Stimulated activated naive CD4-positive, alpha-beta T cell treated with Interleukin-2 at 50 U/mL for 16 hours (primary cell): ENCODE results near the gene SLC8A1.

ENCODE experiments used
- DNase-seq: peaks from one replicate; lab custom pipeline; 2025; lab: John Stamatoyannopoulos, UW

SLC8A1 gene

DNA sequence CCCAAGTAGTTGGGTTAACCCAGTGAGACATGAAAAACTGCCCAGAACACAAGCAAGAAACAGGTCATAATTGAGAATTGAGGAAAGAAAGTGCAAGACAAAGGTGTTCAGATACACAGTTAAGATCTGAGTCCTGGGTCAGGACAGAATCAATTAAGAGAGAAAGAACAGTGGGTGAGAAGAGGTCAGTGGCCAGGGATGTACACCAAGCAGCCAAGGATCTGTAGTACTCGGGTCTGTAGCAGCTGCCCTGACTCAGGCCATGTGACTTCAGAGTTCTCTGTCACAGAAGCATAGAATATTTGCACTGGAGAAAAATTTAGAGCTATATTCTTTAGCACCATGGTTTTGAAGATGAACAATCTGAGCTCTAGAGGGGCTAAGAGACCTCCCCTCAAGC lies 141.6 kb downstream of the SLC8A1 start:
- DNase-seq = no peak

DNA sequence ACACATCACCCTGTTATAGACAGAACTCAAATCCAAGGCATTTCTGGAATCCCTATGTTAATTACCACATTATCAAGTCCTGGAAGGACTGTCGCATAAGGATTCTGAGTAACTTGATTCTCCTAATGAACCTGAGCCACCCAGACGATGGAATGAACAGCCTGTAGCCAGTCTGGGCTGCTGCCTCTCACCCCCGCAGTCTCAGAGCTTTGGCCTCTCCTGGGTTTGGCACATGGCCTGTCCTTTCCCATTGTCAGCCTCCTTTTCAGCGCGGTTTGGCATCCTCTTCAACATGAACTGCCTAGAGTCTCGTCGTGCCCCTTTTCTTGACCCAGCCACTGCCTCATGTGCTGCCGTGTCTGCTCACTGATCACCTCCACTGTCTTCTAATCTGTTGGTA lies 147.6 kb downstream of the SLC8A1 start:
- no peak for DNase-seq

DNA sequence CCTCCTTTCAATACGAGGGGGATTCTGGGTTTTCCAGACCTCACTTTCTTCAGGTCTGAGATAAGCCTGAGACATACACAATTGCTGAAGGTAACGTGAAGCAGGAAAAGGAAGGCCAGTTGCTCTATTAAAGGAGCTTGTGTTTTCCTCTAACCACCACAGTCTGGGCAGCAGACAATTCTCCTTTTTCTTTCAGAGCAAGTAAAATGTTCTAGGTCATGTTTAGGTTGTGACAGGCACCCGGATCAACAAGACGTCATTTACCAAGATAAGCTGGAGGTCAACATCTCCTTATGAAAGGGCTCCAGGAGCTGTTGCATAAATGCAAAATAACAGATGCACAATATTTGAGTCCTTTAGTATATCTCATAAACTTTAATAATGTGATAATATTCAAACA lies 148.1 kb downstream of the SLC8A1 start:
- DNase-seq = no peak

GRCh38 chr2:40302751-40303325 lies 149.1 kb downstream of the SLC8A1 start:
- DNase-seq = no peak

GRCh38 chr2:40300391-40300790 lies 151.5 kb downstream of the SLC8A1 start:
- DNase-seq = no peak

GRCh38 chr2:40299781-40300180 lies 152.1 kb downstream of the SLC8A1 start:
- DNase-seq = no peak

DNA sequence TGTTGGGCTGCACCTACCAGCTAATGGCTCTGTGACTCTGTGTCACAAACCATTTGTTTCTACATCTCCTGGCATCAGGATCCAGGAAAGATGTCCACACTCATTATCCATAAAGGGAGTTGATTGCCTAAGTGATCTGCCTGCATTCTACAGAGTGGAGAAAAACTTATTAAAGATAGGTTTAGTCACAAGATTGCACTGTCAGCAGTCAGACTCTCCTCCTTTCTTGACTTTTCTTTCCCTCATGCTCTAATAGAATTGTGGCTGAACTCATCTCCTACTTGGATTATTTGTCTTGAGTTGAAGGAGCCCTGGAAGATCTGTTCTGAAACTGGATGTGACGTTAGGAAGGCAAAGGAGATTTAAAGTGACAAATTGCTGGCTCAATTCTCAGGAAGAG lies 152.7 kb downstream of the SLC8A1 start:
- no peak for DNase-seq

DNA sequence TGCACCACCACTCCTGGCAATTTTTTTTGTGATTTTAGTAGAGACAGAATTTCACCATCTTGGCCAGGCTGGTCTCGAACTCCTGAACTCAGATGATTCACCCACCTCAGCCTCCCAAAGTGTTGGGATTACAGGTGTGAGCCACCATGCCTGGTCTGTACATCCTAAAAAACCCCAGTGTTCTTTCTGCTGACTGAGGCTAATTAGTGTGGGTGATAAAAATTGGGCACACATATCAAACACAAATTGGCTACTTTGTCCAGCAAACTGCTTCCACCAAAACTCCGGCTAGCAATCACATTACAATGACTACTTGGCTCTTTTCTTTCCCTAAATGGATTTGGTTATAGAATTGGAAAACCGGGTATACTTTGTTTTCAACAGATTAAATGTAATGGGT lies 153.9 kb downstream of the SLC8A1 start:
- DNase-seq = no peak

DNA sequence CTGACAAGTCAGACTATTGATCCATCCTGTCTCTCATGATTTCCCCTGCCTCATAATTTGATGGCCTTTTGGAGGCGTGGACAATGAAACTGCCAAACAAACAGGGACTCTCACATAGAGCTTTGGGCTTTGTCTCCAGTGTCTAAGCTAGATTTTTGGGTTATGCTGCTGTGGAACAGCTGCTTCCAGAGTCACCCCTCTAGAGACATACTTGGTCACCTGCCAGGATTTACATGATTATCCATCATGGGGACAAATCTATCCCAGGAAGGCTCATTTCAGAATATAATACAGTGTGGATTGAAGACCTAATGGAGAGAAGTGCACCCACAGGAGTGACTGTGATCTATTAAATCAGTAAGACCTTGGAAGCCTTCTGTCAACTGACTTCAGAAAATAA lies 159.6 kb downstream of the SLC8A1 start:
- DNase-seq = no peak

- no peak for DNase-seq
Measured at GRCh38 chr2:40289771-40290404, 162.0 kb downstream of the SLC8A1 start.

DNA sequence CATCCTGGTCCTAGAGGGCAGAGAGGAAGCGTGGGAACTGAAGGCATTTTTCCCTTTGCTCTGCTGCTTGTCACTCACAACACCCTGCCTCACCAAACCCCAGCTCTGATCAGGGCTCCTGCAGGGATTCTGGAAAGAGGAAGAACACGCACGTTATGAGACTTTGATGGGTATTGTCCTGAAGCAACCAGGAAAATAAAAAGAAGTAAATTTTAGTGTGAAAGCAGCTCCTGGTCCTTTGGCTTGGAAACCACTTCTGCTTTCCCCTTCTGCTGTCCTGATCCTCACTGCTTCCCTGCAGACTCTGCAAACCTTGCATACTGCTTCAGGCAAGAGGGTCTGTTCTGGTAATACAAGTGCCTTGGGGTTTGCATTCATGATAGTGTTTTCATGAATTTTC lies 164.1 kb downstream of the SLC8A1 start:
- DNase-seq = no peak

- no peak for DNase-seq
Measured at GRCh38 chr2:40287195-40287594, 164.7 kb downstream of the SLC8A1 start.

GRCh38 chr2:40286721-40287120 lies 165.2 kb downstream of the SLC8A1 start:
- DNase-seq = no peak

DNA sequence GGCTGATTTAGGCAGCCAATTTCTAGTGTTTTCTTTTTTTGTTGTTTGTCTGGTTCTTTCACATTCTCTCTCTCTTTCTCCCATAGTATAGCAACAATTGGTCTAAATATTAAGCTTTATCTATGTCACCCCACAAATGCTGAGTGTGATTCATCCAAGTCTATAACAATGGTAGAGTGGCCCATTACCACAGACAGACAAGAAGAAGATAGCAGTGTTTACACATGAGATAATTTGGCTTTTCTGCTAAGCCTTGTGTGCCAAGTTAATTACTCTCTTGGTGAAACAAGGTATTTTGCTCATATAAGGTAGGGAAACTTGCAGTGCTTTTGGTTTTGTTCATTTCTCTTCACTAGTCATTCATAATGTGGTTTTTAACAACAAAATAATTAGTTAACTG lies 166.5 kb downstream of the SLC8A1 start:
- no peak for DNase-seq

DNA sequence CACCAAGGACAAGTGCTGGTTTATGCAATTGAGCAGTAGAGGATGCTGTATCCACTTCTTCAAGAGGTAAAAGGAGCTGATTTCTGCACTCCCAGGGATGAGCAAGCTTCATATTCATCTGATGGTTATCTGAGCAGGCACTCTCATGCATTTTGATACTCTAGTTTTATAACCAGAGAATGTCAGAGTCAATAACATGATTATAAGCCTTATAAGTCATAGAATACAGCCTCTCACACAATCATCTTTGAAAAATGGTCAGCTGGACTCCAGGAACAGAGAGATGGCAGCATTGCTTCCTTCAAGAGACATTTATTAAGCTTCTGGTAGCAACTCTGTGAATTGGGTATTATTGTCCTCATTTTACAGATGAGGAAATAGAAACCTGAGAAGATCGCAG lies 167.1 kb downstream of the SLC8A1 start:
- no peak for DNase-seq

DNA sequence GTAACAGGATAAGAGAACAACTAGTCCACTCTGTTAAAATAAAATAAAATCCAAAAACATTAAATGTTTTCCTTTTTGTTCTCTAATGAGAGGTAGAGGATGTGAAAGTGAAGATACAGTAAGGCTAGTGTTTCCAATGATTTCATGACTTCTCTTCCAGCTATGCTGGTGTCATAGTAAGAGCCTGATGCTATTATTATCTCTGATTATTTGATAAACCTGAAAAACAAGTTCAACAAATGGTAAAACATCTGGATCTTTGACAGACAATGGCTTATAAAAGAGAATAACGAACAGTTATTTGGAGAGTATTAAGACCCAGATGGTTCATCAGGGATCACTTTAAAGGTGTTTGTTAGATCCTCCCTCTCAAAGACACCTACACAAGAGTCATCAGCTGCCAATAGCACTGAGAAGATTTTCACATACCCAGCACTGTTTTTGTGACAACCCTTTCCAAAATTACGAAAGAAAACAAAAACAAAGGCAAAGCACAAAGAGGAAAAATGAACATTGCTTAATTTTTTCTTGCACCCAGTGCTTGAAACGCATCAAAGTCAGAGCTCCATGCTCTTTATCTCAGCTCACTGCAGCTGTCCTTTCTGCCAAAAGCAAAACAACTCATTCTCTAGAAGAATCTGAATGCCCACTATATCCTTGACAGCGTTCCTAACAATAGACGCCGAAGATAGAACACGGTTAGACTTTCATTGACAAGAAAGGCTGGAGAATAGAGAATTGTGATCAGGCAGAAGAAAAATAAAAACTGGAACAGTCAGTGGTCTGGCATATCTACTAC lies 168.6 kb downstream of the SLC8A1 start:
- DNase-seq = no peak

DNA sequence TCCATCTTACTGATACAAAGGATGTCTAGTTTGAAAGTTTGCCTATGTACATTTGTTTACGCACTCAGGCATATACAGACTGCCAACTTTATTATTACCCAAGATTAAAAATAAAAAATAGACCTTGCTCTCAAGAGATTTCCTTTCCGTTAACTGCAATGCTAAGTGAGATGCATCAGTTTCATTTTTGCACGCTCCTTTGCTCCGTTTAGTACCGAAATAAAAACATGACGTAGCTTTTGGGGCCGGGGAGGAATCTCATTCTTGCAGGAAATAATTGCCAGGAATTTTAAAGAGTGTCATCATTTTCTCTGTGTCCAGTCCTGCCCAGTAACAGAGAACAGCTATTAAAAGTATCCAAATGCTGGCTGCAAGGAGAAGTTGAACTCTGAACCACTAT lies 169.5 kb downstream of the SLC8A1 start:
- DNase-seq = no peak

DNA sequence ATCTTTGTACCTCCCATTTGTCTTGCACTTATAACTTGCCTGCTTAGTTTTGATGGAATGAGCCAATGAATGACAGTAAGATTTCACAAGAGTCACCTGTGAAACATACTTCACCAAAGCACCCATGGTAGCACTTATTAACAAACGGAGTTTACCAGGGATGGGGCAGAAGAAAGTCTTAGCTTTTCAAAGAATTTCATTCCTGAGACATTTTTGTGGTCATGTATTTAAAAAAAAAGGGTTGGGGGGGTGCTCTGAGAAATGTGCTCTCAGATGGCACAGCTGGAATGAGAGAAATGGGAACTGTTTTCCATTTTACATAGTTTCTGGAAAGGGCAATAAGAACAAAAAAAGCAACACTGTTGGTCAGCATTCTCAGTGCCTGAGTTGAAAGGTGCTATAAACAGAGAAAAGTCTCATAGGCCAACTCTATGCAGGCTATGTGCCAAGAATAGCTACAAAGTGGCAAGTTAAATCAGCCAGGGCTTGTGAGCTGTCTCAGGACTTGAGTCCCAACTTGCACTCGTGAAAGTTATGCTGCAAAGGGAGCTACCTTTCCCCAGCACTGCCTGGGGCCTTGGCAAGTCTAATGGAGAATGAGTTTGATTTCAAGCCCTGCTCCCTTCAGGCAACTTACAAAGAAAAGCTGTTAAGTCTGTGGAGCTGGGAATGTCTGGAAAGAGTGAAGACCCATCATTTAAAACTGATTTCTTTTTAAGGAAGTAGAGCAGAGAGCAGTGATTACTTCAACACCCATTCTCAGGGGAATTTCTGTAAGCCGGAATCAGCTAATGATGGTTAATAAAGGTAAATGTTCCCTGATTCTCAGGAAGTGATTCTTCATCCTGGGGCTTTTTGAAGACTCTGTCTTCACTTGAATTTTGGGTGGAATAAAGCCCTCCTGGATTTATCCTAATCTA lies 170.6 kb downstream of the SLC8A1 start:
- no peak for DNase-seq

- DNase-seq = no peak
Measured at GRCh38 chr2:40279482-40279881, 172.4 kb downstream of the SLC8A1 start.

DNA sequence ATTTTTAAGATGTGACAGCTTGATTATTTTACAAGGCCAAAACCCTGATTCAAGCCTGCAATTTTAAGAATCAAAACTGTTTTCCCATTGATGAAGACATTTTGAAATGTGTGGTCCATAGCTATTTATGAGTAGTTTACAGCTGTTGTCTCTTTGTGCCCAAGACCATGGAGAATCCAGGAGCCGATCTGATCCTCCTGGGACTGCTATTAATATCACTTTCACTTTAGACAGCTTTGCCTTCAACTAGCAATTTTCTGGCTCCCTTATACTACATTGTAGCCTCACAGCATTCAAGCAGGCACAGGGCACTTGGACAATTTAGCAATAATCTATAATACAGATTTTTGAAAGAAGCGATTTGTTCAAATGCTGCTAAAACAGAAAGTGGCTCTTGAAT lies 172.9 kb downstream of the SLC8A1 start:
- DNase-seq = no peak

- no peak for DNase-seq
Measured at GRCh38 chr2:40276076-40276475, 175.8 kb downstream of the SLC8A1 start.

DNA sequence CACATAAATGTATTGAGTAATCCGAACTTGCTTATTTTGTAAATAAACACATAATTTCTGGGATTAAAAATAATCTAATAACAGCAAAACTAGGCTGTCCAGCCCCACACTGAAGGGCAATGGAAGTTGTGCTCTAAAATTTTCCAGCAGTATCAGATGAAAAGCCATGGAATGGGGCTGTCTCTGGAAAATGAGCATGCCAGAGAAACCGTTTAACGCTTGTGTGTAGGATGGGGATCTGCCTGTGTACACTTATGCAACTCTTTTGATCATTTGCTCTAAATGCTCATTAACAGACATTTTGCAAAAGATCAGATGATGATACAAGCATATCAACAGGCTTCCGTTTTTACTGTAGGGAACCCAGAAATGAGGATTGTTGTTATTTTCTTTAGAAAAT lies 177.6 kb downstream of the SLC8A1 start:
- DNase-seq = no peak
